NK-92 (cell line): ENCODE results near the gene PHPT1.
"Not testable (repeated sequence)": the region's sequence is repeated elsewhere in the genome, so short reads cannot be mapped to it uniquely, and the experiment has no call there.

Experiments
- DNase-seq: peaks from one replicate; lab custom pipeline; 2025; ENCODE audit not compliant: unreplicated experiment; lab: John Stamatoyannopoulos, UW

Gene PHPT1

GRCh38 chr9:136858844-136859757 lies 9.9 kb downstream of the PHPT1 start:
- no peak for DNase-seq

- no peak for DNase-seq
Observed at GRCh38 chr9:136860529-136860928, 11.3 kb downstream of the PHPT1 start.

GRCh38 chr9:136860933-136861873 lies 12.0 kb downstream of the PHPT1 start:
- DNase-seq = no peak

- DNase-seq = no peak
Observed at GRCh38 chr9:136861874-136862457, 12.8 kb downstream of the PHPT1 start.

- no peak for DNase-seq
Observed at GRCh38 chr9:136862849-136863622, 13.8 kb downstream of the PHPT1 start.

GRCh38 chr9:136863623-136864273 lies 14.5 kb downstream of the PHPT1 start:
- no peak for DNase-seq

- DNase-seq = no peak
Observed at GRCh38 chr9:136865041-136865767, 16.0 kb downstream of the PHPT1 start.

GRCh38 chr9:136865768-136866103 lies 16.5 kb downstream of the PHPT1 start:
- DNase-seq = no peak

- DNase-seq = not testable (repeated sequence)
Observed at GRCh38 chr9:136866898-136867421, 17.8 kb downstream of the PHPT1 start.

- DNase-seq = no peak
Observed at GRCh38 chr9:136867480-136867879, 18.3 kb downstream of the PHPT1 start.

GRCh38 chr9:136867917-136868316 lies 18.7 kb downstream of the PHPT1 start:
- no peak for DNase-seq

- DNase-seq = no peak
Observed at GRCh38 chr9:136868644-136869043, 19.4 kb downstream of the PHPT1 start.

- DNase-seq = not testable (repeated sequence)
Observed at GRCh38 chr9:136869611-136870010, 20.4 kb downstream of the PHPT1 start.

GRCh38 chr9:136875155-136875554 lies 25.9 kb downstream of the PHPT1 start:
- no peak for DNase-seq

- no peak for DNase-seq
Observed at GRCh38 chr9:136876476-136876875, 27.3 kb downstream of the PHPT1 start.

GRCh38 chr9:136880651-136881050 lies 31.4 kb downstream of the PHPT1 start:
- no peak for DNase-seq

GRCh38 chr9:136881691-136882108 lies 32.5 kb downstream of the PHPT1 start:
- no peak for DNase-seq

GRCh38 chr9:136882109-136882946 lies 33.1 kb downstream of the PHPT1 start:
- no peak for DNase-seq
